Amniotic epithelial cell (primary cell): ENCODE data around the gene RTKN.
A peak's percentile ranks its signal among the peaks of the same experiment; 100 is the strongest.
"Not testable (repeated sequence)": the region's sequence is repeated elsewhere in the genome, so short reads cannot be mapped to it uniquely, and the experiment has no call there.

ENCODE experiments used
- DNase-seq: peaks from one replicate; pipeline ENCODE4 v3.0.0-alpha.2; 2010; ENCODE audit warnings: low read depth

RTKN gene

GRCh38 chr2:74441690-74442482 is at the start of gene RTKN:
RTKN (minus strand) TSS chr2:74441937; CDS start chr2:74441816, 121 bp downstream.
- no peak for DNase-seq

GRCh38 chr2:74489906-74490305 is 48.2 kb upstream of the RTKN start:
- DNase-seq = no peak

- no peak for DNase-seq
These were observed 47.1 kb upstream of the RTKN start for GRCh38 chr2:74488643-74489481.

GRCh38 chr2:74486141-74486540 is 44.4 kb upstream of the RTKN start:
- no peak for DNase-seq

- not testable (repeated sequence) for DNase-seq
These were observed 42.0 kb upstream of the RTKN start for GRCh38 chr2:74483675-74484164.

GRCh38 chr2:74482801-74483674 is 41.3 kb upstream of the RTKN start, which contains the start of the genes CCDC142 and TTC31:
CCDC142 (minus strand) TSS chr2:74482998; CDS start chr2:74482837, 161 bp downstream.
TTC31 (plus strand) TSS chr2:74483081; CDS start chr2:74483096, 15 bp downstream.
- DNase-seq = peak; percentile 93

GRCh38 chr2:74481961-74482800 is 40.4 kb upstream of the RTKN start:
- DNase-seq = no peak

- DNase-seq = no peak
These were observed 39.7 kb upstream of the RTKN start for GRCh38 chr2:74481431-74481830.

- no peak for DNase-seq
These were observed 33.2 kb upstream of the RTKN start for GRCh38 chr2:74474899-74475298.

GRCh38 chr2:74474481-74474880 is 32.7 kb upstream of the RTKN start:
- no peak for DNase-seq

GRCh38 chr2:74472945-74473258 is 31.2 kb upstream of the RTKN start:
- no peak for DNase-seq

GRCh38 chr2:74472086-74472944 is 30.6 kb upstream of the RTKN start, which contains the start of gene MRPL53:
MRPL53 (minus strand) TSS chr2:74472680; CDS start chr2:74472660, 20 bp downstream.
- peak; percentile 92 for DNase-seq

GRCh38 chr2:74471332-74472065 is 29.8 kb upstream of the RTKN start:
- no peak for DNase-seq

- DNase-seq = not testable (repeated sequence)
These were observed 29.0 kb upstream of the RTKN start for GRCh38 chr2:74470742-74471141.

- DNase-seq = no peak
These were observed 22.7 kb upstream of the RTKN start for GRCh38 chr2:74464406-74464805.

GRCh38 chr2:74462786-74463105 is 21.0 kb upstream of the RTKN start:
- DNase-seq = no peak

GRCh38 chr2:74462054-74462785 is 20.5 kb upstream of the RTKN start:
- no peak for DNase-seq

GRCh38 chr2:74461187-74462053 is 19.7 kb upstream of the RTKN start:
- DNase-seq = no peak
